Stimulated activated CD4-positive, alpha-beta T cell treated with anti-CD3 and anti-CD28 coated beads, Interleukin-12 subunit alpha, Interleukin-12 subunit beta, amount 100 ng/mL, for 4 hours (primary cell): ENCODE results near the gene CHST11.

Experiments
- DNase-seq: peaks from one replicate; pipeline ENCODE4 v3.0.0-alpha.2; 2020

Gene CHST11

DNA sequence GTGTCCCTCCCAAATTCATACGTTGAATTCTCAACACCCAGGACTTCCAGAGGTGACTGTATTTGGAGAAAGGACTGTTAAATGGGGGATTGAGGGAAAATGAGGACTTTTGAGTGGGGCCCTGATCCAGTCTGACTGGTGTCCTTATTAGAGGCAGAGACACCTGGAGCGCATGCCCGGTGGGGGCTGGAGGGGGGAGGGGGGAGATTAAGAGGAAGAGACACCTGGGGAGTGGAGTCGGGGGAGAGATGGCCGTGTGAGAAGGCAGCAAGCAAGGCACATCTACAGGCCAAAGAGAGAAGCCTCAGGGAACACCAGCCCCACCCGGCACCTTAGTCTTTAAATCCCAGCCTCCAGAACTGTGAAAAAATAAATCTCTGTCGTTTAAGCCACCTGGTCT, 291.6 kb downstream of the CHST11 start:
- DNase-seq = no peak

DNA sequence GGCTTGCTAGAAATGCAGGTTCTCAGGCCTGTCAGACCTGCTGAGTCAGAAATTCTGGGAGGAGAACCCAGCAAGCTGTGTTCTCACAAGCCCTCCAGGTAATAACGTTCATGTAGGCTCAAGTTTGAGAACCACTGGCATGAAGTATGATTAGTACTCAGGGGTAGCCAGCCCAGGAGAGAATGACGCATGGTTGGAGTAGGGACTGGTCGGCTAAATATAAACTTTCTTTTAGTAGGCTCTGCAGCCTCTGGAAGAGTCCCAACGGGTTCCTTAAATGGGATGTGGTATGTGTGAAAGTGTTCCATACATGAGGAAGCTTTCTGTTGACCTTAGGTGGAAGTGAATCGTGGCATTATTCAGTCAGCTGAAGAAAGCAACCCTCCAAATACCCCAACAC, 292.0 kb downstream of the CHST11 start:
- no peak for DNase-seq

DNA sequence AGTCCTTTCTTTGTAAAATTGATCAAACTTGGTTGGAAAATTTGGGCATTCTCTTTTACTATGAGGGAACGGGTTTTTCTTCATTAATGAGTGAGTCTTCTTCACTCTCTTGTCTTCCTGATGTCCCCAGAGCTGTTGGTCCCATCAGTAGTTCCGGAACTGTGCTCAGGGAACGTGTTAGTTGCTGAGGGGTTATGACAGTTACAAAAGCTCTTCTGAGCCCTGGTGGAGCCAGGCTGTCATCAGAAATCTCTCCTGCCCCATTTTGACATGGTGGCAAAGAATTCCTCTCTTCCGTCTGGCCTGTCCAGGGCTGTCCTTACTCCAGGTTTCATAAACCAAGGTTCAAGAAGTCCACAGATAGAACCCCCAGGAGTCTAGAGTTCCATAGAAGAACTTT, 292.8 kb downstream of the CHST11 start:
- no peak for DNase-seq

DNA sequence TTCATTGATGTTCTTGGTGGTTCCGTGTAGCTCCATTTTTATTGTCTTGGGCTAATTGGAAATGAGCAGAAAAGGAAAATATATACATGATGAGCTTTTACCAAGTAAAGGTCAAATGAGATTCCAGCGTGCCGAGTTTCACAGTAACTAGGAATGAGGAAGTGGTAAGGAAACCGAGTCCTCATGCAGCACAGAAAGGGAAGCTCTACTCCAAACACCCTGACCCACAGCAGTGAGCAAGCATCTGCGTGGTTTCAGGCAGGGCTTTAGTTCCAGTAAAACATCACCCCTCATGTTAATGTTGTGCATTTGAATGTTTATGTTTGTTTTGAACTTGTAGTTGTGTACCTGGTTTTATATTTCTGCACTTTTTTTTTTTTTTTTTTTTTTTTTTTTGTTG, 293.3 kb downstream of the CHST11 start:
- no peak for DNase-seq

DNA sequence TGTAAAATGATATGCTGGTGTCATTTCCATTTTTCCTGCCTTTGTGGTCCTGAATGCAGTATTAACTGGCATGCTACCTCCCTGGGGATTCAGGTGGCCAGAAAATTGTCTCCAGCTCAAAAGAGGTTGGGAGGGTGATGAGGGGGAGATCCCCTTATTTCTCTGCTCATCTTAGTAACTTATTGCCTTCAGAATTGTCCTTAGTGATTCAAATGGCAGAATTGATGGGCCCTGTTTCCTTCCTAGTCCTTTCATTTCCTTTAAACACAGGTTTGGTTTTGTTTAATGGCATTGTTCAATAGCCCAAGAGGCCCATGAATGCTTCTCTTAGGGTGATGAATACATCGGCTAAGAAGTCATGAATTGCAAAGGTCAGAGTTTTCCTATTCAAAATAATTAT, 294.4 kb downstream of the CHST11 start:
- no peak for DNase-seq

DNA sequence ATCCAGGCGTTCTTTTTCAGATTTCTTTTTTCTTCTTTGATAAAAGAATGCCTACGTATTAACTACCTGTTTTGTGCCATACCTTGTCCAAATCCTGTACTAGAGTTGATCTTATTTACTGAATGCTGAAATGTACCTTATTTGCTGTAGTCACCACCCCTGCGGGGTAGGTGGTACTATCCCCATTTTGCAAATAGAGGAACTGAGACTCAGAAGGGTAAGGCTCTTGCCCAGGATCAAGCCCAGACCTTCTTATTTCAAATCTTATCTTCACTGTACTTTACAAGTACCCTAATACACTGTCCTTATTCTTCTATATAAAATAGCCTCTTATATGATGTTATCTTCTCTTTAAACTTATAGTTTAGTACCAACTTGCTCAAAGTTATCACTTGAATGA, 294.8 kb downstream of the CHST11 start:
- DNase-seq = no peak

DNA sequence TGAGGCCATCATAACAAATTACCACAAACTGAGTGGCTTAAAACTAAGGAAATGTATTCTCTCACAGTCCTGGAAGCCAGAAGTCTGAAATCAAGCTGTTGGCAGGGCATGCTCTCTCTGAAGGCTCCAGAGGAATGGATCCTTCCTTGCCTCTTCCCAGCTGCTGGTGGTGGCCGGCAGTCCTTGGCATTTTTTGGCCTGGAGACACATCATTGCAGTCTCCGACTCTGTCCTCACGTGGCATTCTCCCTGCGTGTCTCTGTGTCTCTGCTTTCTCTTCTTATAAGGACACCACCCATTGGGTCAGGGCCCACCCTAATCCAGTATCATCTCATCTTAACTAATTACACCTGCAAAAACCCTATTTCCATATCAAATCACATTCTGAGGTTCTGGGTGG, 295.3 kb downstream of the CHST11 start:
- no peak for DNase-seq

DNA sequence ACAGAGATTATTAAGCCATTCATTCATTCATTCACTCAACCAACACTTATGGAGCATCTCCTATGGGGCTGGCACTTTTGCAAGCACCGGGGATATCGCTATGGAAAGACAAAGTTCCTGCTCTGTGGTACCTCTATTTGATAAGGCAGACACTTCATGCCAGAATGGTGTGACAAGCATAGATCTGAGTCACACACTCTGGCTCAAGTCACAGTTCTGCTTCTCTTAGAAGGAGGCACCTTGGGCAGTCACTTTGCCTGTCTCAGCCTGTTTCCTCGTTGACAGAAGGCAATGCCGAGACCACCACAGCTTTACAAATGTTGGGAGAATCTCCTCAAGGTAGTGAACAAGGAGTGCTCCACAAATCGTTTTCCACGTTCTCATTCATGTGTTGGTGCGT, 296.1 kb downstream of the CHST11 start:
- DNase-seq = no peak

DNA sequence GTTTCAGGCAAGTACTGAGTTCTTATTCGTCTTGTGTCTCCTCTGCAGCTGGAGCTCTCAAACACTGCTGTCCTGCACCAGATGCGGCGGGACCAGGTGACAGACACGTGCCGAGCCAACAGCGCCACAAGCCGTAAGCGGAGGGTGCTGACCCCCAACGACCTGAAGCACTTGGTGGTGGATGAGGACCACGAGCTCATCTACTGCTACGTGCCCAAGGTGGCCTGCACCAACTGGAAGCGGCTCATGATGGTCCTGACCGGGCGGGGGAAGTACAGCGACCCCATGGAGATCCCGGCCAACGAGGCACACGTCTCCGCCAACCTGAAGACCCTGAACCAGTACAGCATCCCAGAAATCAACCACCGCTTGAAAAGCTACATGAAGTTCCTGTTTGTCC, 300.2 kb downstream of the CHST11 start:
- DNase-seq = no peak

DNA sequence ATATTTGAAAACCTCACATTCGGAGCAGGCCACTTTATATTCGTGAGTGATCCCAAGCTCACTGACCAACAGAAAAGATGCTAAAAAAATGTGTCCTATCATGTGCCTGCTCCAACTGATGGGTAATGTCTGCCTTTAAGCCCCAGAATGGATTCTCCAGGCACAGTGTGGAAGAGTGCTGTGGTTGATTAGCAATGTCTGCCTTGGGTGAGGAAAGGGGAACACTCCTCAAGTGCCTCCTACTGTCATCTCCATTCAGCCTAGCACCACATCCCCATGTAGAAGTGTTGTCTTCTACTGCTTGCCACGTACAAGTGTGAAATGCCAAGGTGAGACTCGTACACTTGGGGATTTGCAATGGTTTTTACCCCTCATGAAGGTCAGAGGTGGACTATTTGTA, 302.0 kb downstream of the CHST11 start:
- DNase-seq = no peak

DNA sequence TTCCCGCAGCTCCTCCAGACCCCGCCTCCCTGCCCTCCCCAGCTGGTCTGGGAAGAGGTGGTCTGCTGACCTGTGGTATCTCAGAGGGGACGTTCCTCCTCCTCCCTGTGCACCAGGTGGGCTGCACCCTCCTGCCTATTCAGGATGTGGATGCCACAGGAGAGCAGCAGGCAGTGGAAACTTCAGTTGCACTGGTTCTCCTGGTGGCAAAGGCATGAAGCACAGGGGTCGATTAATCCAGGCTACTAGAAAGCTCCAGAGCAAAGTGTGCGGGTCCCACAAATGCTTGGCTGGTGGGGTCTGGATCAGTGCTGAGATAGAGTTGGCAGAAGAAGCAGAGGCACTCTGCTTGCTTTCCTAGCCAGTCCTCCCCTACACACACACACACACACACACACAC, 304.3 kb downstream of the CHST11 start:
- no peak for DNase-seq

DNA sequence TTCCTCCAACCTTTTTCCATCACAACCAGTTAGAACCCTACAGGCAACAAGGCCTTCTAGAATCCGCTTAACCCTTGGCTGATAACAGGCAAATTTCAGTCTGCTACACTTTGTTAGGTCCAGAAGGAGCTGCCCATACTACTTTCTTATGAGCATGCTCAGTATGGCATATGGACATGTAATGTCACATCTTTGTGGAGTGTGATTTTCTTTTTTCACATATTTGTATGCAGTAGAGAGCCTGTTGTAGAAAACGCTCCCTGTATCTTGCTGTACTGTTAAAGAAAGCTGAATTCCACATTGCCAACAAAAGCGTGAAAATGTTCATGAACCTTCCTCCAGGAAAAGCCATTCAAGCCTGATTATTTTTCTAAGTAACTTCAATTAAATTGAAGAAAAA, 304.9 kb downstream of the CHST11 start:
- no peak for DNase-seq

DNA sequence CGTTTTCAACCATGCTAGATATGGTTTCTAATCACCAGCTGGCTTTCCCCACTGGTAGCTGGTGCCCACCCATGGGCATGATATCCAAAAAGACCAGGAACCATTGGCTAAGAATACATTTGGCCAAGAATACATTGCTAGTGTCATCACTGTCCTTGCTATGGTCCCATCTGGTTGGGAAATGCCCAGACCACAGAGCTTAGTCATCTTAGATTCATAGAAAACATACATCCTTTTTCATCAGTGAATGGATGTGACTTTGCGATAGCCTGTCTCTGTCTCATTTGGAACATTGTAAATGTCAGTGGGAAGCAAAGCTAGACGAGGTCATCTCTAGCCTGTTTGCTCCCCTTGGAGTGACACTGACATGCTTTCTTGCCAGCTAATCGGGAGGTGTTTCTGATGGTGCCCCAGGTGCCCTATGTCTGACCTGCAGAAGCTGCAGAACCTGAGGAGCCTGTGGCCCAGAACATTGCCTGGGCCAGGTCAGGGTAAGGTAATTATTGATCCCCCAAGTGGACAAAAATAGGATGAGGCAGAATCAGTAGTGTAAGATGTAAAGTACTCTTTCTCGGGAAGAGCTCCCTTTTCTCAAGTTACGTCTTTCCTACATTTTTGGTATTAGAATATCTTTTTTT, 306.5 kb downstream of the CHST11 start:
- DNase-seq = no peak

DNA sequence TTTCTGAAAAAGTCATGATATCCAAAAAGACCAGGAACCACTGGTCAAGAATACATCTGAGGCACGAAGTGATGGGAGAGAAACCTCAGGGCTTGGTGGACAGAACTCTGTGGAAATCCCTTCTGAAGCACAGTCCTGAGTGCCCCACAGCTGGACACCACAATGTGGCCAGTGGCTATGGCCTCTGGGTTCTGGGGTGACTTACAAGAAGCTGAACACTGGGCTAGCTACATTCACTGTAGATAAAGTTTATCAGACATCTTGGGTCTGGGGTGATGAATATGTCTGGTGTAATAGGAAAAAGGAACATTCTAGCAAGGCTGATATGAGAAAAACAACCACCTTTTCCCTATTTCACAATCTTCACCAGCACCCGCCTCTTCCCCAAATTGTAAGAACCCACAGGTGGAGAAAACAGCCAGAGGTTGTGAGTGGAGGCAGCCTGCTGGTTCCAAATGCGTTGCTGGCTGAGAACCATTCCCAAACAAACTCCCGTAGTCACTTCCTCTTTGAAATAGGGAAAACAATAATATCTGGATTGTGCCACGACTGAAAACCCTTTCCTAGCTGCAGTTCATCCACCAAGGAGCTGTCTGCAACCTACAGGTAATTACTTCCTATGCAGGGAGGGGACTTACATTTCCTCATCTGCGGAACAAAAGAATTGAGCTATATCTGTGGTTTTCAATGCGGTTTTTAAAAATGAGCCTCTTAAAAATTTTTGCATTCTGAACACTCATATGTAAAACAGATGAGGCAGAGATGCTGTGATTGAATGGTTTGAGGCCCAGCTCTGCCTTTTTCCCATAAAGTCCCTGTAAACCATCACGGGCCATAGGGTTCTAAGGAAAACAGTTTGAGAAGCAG, 307.7 kb downstream of the CHST11 start:
- DNase-seq = no peak

DNA sequence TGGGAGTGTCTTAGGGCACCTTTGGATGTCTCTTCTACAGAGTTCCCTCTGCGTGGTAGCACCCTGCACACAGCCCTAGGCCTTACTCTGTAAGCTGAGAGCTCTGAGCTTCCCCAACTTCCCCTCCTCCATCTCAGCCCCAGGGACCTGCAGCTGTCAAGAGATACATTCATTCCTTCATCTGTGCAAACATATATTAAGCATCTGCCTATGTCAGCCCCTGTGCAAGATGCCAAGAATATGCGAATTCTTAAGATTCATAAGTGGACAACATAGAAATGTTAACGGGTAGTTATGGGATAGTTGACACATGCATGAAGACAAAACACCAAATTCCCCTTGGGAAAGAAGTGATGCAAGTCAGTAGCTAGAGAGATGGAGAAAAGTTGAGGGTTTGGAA, 310.5 kb downstream of the CHST11 start:
- no peak for DNase-seq

DNA sequence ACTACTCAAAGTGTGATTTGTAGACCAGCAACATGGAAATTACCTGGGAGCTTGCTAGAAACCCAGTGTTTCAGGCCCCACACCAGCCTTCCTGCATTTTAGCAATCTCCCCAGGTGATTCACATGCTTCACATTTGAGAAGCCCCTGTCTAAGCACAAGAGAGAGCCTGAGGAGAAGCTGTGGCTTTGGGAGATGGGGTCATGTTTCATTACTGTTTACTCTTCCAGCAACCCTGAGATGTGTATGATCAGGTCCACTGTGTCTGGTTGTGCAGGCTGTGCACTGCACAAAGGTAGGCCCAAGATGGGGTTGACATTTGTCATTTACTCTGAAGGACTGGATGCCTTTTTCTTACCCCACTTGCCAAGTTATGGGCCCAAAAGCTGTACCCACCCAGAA, 311.3 kb downstream of the CHST11 start:
- no peak for DNase-seq

DNA sequence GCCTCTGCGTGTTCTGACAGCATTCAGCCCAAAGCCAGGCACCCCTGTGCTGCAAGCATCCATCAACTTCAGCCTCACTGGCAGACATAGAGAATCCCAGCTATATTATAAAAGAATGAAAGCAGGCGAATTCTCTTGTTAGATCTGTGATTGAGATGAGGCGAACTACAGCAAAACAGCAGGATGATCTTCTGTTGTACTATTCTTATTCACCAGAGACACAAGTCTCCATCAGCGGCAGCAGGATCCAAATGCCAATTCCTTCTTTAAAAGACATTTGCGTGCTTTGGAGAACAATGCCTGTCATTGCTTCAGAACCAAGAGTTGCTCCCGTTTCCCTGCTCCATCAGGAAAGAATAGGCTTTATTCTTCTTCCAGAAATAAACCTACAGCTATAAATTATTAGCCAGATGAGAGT, 312.4 kb downstream of the CHST11 start:
- DNase-seq = no peak

DNA sequence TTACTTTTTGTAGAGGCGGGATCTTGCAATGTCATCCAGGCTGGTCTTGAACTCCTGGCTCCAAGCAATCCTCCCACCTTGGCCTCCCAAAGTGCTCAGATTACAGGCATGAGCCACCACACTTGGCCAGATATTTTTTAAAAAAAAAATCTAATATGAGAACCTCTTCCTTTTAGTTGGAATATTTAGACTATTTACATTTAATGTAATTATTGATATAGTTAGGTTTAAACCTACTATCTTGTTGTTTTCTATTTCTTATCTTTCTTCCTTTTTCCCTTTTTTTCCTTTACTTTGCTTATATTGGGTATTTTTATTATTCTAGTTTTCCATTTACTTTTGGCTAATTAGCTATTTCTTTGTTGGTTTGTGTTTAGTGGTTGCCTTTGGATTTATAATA, 315.6 kb downstream of the CHST11 start:
- no peak for DNase-seq

DNA sequence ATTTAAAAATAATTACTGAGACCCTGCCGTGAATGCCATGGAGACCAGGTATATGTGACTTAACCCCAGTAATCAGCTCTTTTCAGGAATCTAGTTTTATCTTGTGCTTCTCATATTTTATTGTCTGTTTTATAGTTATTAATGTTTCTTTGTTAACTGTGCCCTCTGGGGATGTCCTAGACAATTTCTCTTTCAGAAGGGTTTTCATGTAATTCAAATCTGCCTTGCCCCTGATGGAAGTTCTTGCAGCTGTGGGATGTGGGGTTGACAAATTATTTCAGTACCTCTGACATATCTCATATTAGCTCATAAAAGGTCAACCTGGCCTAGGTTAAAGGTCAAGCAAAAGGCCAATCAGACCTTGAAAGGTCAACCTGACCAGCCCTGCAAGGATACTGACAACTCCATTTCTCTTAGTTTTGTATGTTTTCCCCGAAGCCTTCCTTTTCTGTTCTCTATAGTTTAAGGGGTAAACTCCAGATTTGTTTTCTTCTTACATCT, 319.0 kb downstream of the CHST11 start:
- DNase-seq = no peak

DNA sequence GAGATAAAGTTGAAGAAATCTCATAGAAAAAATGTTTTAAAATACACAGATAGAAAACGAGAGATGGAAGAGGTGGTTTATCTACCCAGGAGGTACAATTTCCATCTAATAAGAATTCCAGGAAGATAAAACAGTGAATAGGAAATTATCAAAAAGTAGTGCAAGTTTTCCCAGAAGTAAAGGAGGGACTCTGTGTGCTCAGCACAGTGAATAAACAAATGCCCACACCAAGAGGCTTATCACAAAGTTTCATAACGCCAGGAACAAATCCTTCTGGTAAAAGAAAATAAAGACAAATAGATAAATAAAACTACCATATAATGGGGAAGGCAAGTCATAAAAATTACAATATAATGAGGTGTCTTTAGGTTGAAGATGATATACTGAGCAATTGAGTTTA, 322.4 kb downstream of the CHST11 start:
- DNase-seq = no peak

DNA sequence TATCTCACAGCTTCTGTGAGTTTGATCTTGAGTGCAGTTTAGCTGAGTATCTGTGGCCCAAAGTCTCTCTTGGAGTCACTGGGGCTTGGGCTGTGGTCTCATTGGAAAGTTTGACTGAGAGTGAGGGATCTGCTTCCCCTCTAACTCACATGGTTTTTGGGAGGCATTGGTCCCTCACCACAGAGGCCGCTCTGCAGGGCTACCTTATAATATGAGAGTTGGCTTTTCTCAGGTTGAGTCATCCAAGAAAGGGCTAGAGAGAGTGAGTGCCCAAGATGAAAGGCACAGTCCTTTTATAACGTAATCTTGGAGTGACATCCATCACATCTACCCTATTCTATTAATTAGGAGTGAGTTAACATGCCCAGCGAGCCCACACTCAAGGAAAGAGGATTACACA, 325.5 kb downstream of the CHST11 start:
- no peak for DNase-seq

DNA sequence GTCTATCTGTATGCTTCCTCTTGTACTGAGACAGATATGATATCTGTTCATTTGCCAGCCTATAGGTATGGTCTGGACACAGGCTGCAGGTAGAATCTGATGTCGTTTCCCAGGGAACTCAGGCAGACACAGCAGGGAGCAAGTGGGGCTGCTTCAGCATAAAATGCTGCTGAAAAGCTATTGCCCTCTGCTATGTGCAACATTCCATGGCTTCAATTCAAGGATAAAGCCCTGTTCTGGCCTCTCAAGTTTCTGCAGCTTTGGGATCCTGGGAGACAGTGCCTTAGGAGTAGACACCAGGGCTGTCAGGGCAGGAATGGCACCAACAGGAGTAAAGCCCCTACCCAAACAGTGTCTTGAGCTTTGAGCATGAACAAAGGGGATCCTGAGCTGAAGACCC, 327.8 kb downstream of the CHST11 start:
- DNase-seq = no peak

DNA sequence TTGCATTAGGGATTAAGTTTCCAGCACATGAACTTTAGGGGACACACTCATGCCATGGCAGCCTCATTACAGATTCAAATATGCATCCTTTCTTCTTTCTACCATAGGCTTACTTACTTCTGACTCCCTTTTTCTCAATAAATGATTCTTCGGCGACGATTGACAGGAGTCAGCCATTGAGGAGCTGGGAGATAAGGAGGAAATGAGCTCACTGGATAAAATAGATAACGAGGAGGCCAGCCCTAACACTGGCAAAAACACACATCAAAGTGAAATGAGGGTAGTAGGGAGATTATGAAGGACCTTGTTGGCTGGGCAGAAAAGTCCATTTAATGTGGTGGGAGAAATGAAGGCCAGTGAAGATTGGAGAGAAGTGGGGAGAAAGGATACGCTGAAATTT, 329.1 kb downstream of the CHST11 start:
- DNase-seq = no peak

DNA sequence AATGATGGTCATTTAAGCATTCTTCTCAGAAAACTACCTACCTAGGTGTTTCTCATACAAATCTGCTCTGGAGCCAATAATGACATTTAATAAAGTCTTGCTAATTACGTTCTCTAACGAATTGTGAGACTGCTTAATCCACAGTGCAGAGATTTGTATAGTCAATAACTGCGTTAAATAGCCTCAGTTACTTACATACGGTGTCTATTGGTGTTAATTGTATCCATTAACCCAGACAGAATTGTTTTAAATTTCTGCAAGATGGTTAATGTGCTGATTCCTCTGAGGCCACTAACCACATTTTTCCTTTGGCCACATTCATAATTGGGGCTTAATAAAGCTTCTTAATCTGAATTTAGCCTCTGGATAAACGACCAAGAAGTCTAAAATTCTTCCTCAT, 329.6 kb downstream of the CHST11 start:
- DNase-seq = no peak

DNA sequence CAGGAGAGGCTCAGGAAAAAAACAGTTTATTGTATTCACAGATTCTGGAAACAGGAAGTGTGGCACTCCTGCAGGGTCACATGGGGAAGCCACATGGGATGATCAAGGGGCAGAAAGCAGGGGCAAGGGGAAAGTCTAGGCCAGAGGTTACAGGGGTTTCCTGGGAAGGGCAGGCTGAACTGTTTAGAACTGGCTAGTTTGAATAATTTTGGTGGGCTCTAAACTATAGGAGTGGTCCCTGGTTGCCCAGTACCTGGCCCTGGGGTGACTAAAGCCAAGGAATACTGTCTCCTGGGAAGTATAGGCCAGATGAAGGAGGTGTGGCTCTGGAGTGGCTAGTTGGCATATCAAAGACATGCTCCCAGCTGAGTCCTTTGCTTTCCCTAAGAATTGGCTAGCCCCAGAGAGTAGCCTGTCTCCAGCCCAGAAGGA, 332.1 kb downstream of the CHST11 start:
- DNase-seq = no peak
